Activated CD4-positive, CD25-positive, alpha-beta regulatory T cell treated with anti-CD3 and anti-CD28 coated beads, Interleukin-2, amount 50 U/mL, for 72 hours (primary cell): Measurements from ENCODE around the gene UBR3.

Experiments used
- DNase-seq: peaks from one replicate; pipeline ENCODE4 v3.0.0; 2021

UBR3 gene

DNA sequence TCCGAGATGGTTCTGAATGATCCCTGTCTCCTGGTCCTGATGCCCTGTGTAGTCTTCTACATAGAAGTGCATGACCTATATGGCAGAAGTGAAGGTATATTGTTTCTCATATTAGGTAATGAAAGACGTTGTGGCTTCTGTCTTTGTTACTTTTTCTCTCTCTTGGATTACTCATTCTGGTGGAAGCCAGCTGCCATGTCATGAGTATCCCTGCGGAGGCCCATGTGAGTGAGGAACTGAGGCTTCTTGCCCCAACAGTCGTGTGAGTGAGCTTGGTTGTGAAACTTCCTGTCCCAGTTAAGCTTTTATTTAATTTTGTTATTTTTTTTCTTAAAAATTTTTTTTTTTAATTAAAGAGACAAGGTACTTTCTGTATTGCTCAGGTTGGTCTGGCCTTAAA is 134.7 kb downstream of the UBR3 start:
- DNase-seq = no peak

DNA sequence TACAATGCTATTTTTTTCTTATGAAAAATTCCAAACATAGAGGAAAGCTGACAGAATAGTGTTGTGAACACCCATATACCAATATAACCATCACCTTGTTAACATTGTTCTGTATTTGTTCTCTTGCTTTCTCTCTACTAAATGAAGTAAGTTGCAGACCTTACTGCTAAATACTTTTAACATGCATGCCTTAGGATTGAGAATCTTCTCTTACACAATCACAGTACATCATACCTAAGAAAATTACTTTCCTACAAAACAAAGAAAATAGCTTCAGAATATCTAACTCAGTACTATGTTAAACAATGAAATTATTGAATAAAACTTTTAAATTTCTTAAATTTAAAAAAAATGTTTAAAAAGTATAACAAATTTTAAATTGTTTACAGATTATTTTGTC is 136.5 kb downstream of the UBR3 start:
- DNase-seq = no peak

GRCh38 chr2:169964740-169965139 is 137.5 kb downstream of the UBR3 start:
- DNase-seq = no peak

GRCh38 chr2:169965495-169965894 is 138.2 kb downstream of the UBR3 start:
- DNase-seq = no peak

DNA sequence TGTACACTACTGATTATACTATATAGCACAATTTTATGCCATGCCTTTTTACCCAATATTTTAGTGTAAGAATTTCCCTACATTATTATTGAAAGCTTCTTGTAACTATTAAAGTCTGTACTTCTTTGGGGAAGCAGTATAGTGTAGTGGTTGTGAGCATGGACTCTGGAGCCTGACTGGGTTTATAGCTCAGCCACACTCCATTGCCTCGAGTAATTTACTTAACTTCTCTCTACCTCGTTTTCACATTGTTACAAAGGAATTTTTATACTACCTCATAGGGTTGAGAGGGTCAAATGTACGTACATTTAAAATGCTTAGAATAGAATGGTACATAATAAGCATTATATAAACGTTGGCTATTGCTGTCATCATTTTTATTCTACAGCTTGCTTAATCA is 139.2 kb downstream of the UBR3 start:
- no peak for DNase-seq

- no peak for DNase-seq
Observed at GRCh38 chr2:169968743-169969142, 141.5 kb downstream of the UBR3 start.

DNA sequence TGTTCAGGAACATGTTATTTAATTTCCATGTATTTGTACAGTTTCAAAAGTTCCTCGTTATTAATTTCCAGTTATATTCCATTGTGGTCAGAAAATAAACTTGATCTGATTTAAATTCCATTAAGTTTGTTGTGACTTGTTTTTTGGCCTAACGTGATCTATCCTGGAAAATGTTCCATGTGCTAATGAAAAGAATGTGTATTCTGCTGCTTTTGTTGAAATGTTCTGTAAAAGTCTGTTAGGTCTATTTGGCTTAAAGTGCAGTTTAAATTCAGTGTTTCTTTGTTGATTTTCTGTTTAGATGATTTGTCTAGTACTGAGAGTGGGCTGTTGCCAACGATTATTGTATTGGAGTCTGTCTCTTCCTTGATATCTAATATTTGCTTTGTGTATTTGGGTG is 148.0 kb downstream of the UBR3 start:
- DNase-seq = no peak

DNA sequence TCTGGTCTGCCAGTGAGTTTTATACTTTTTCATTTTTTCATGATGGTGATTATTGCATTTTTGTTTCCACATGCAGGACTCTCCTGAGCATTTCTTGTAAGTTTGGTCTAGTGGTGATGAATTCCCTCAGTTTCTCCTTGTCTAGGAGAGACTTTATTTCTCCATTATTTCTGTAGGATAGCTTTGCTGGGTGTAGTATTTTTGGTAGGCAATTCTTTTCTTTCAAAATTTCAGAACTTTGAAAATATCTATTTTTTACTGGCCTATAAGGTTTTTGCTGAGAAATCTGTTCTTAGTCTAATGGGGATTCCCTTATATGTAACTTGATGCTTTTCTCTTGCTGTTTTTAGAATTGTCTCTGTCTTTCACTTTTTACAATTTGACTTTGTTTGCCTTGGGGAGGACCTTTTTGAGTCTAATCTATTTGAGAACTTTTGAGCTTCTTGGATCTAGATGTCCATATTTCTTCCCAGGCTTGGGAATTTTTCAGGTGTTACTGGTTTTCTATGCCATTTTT is 149.1 kb downstream of the UBR3 start:
- DNase-seq = no peak

DNA sequence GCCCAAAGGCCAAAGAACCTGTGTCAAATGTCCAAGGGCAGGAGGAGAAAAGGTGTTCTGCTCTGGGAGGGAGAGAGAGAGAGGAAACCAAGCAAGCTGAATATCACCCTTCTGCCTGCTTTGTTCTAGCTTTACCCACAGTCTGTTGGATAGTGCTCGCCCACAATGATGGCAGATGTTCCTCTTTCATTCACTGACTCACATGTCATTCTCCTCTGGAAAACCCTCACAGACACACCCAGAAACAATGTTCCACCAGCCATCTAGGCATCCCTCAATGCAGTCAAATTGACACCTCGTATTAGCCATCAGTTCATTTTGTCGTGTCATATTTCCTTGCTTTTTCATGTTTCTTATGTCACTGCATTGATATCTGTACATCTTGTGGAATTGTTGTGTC is 150.3 kb downstream of the UBR3 start:
- DNase-seq = no peak

DNA sequence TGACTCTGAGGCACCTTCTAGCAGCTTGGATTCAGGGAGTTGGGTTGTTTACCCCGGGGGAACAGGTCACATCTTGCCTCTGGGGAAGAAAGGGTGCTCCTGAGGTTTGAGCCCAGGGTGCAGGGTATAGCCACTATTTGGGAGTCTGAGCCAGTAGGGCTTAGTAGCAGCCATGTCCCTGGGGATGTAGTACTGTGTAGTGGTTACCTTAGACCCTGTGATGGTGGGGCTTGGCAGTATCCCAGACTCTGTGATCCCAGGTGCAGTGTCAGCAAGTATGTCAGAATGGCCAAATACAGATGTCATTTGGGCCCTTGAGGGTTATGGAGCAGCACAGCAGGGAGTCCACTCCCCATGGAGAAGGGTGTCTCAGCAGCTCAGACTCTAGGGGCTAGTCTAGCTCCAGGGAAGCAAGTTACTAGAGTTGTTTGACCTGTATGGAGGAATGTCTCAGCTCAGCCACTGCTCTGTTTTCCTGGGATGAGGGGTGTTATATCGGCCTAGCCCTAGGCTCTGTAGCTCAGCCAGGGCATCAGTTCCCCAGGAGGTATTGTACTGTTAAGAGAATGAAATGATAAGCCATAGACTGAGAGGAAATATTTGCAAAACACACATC is 151.3 kb downstream of the UBR3 start:
- no peak for DNase-seq

DNA sequence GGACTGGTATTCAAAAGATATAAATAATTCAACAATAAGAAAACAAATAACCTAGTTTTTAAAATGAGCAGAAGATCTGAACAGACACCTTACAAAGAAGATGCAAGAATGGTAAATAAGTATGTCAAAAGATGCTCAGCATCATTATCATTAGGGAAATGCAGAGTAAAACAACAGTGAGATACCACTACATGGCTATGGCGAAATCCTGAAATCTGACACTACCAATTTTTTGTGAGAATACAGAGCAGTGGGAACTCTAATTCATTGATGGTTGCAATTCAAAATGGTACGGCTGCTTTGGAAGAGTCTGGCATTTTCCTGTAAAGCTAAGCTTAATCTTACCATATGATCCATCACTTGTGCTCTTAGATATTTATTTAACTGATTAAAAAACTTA is 151.8 kb downstream of the UBR3 start:
- no peak for DNase-seq

GRCh38 chr2:169980001-169980400 is 152.7 kb downstream of the UBR3 start:
- no peak for DNase-seq

DNA sequence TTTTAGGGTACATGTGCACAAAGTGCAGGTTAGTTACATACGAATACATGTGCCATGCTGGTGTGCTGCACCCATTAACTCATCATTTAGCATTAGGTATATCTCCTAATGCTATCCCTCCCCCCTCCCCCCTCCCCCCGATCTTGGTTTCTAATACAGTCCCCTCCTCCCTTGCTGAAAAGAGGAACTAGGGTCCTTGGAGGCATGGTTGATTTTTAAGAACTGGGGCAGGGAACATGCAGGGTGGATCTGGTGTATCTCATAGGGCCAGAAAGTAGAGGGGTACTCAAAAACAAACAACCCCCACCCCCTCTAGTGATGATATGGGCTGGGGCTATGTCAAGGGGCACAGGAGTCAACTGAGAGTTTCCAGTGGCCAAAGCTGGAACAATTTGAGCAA is 153.4 kb downstream of the UBR3 start:
- no peak for DNase-seq

- DNase-seq = no peak
Observed at GRCh38 chr2:169982929-169983328, 155.7 kb downstream of the UBR3 start.

- no peak for DNase-seq
Observed at GRCh38 chr2:169983506-169983905, 156.3 kb downstream of the UBR3 start.

GRCh38 chr2:169984145-169984544 is 156.9 kb downstream of the UBR3 start:
- DNase-seq = no peak

DNA sequence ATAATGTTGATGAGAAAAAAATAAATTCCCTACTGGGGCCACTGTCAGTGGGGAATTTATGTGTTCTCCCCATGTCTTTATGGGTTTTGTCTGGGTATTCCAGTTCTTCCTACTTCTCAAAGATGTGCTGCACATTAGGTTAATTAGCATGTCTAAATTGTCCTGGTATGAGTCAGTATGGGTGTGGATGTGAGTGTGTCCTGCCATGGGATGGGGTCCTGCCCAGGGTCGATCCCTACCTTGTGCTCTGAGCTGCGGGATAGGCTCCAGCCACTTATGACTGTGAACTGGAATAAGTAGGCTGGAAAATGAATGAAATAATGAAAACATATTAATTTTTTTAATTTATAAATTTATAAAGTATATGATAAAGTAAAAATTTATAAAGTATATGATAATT is 167.5 kb downstream of the UBR3 start:
- DNase-seq = no peak

GRCh38 chr2:169997140-169997887 is 170.1 kb downstream of the UBR3 start:
- DNase-seq = no peak

DNA sequence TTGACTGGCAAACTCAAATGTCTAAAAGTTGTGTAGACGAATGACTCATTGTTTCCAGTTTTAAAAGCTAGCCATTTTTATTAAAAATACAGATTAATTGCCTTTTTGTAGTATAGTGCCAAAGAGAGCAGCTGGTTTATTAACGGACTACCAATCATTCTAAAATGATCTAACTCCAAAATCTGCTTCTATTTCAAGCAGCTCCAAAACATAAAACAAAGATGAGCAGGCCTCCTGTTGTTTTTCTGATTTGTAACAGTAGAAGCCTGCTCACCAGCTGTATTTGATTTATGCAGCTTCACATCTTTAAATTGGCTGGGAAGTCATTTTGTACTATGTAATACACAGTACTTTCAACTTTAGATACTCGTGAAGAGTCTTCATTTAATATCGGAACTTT is 171.8 kb downstream of the UBR3 start:
- DNase-seq = no peak

DNA sequence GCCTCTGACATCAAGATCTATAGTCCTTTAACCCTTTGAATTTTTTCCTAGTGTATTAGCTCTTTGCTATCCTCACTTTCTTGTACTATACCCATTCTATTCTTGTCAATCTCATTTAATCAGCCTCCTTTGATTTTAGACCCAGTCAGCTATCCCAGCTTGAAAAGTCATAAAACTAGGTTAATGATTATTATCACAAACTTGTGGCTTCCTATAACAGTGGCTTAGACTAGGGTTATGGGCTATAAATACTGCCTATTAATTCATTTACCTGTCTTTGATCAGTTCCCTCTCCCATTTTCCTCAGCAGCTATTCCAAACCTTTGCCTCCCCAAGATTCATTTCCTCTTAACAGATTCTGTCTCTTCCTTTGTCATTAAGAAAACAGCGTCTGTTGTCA is 174.8 kb downstream of the UBR3 start:
- DNase-seq = no peak

- no peak for DNase-seq
Observed at GRCh38 chr2:170005702-170006101, 178.4 kb downstream of the UBR3 start.

DNA sequence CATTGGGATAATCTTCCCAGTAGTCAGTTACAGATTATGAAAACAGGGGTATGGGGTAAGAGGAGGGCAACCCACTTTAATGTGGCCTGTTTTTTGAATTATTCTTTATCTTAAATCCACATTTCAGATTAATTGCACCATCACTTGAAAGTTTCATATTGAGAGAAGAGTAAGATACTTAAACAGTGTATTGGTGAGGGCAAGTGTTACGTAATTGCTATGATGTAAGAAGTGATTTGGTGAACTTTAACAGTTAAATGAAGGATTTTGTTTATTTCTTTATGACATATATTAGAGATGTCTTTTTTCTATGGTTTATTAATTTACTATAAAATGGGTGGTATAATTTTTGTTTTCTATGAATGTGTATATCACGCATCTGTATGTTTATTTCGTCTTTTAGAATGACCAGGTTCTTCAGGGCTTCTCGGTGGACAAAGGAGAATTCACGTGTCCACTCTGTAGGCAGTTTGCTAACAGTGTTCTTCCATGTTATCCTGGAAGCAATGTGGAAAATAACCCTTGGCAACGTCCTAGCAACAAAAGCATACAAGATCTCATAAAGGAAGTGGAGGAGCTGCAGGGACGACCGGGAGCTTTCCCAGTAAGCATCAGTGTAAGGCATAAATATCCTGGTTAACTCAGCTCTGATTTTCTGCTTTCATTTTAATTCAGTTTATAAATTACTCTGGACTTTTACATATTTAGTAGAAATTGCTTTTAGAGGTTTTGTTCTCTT is 179.5 kb downstream of the UBR3 start:
- DNase-seq = no peak

DNA sequence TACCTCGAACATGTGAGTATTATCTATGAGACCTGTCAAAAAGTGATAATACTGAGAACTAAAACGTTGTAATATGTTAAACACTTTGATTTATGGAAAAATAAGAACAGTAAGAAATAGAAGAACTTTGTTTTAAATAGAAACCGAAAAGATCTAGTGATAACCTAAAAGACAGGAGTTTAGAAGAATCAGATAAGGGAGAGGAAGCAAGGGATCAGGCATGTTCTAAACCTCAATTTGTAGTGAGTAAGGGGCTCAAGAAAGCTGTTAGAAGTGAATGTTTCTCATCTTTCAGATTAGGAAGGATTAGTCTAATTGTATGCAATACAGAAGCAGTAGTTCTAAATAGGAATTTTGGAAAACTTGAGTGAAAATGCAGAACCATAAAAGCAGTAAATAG is 182.0 kb downstream of the UBR3 start:
- no peak for DNase-seq

GRCh38 chr2:170012773-170013172 is 185.5 kb downstream of the UBR3 start:
- no peak for DNase-seq
